CD4-positive, alpha-beta T cell (primary cell): ENCODE measurements around the gene DUSP22. TPM values are rescaled to one million over a fixed set of nuclear protein-coding genes. Genes with fewer than 3 reads are reported as not detected.

ENCODE experiments used
- ATAC-seq: fragments of 200-7000 bp; cut with Tn5 transposase; one replicate; pipeline ENCODE4 v1.10.0; 2022; ENCODE audit warnings: mild to moderate bottlenecking; ENCODE audit not compliant: poor library complexity
- CTCF ChIA-PET: fragments of 350-600 bp; sonication (Branson Sonifier 250); formaldehyde crosslinking; loops from one replicate; lab custom pipeline; 2021; ENCODE audit warnings: antibody characterized with exemption, inconsistent platforms; lab: Charles Lee
- POLR2A ChIA-PET: fragments of 350-600 bp; sonication (Branson Sonifier 250); formaldehyde crosslinking; loops from one replicate; lab custom pipeline; 2021; ENCODE audit warnings: antibody characterized with exemption, inconsistent platforms; lab: Charles Lee
- DNase-seq, 14 experiments: peaks; one replicate each; pipeline ENCODE4 v3.0.0-alpha.2; 2013 to 2020; ENCODE audit warnings: mixed read lengths in 2 of 14
- H3K27ac ChIP-seq, 2 donors: one replicate each; pipeline versions ENCODE4 v1.5.1 to v1.7.0; 2013; ENCODE audit warnings: low read length in 2 of 2, low read depth in 1 of 2, mild to moderate bottlenecking in 1 of 2
- H3K27me3 ChIP-seq, 2 experiments: 1 replicate in 1 of 2; 2 replicates in 1 of 2; pipeline versions ENCODE4 v1.6.1 to v1.7.0; 2013; ENCODE audit warnings: low read length in 2 of 2, control low read depth in 1 of 2, mild to moderate bottlenecking in 1 of 2, moderate library complexity in 1 of 2; ENCODE audit not compliant: insufficient read depth in 2 of 2, control insufficient read depth in 1 of 2
- H3K36me3 ChIP-seq: one replicate; pipeline ENCODE4 v1.6.1; 2013; ENCODE audit warnings: low read length, control low read depth; ENCODE audit not compliant: insufficient read depth
- H3K4me1 ChIP-seq: one replicate; pipeline ENCODE4 v1.6.1; 2013; ENCODE audit warnings: low read length, control low read depth; ENCODE audit not compliant: insufficient read depth
- H3K4me3 ChIP-seq: one replicate; pipeline ENCODE4 v1.5.1; 2013; ENCODE audit warnings: mild to moderate bottlenecking, low read length, moderate library complexity
- H3K9me3 ChIP-seq, 2 experiments: 1 replicate in 1 of 2; 2 replicates in 1 of 2; pipeline versions ENCODE4 v1.6.1 to v1.7.0; 2013; ENCODE audit warnings: low read length in 2 of 2, mild to moderate bottlenecking in 2 of 2, control low read depth in 1 of 2, moderate library complexity in 1 of 2; ENCODE audit not compliant: control insufficient read depth in 1 of 2, insufficient read depth in 1 of 2
- H3K27ac Mint-ChIP-seq: one replicate; pipeline ENCODE4 v1.8.0; 2020; ENCODE audit warnings: mixed read lengths
- H3K27me3 Mint-ChIP-seq: one replicate; pipeline ENCODE4 v1.8.0; 2021; ENCODE audit warnings: mixed read lengths
- H3K36me3 Mint-ChIP-seq: one replicate; pipeline ENCODE4 v1.8.0; 2021; ENCODE audit warnings: low read depth, mixed read lengths
- H3K4me1 Mint-ChIP-seq: one replicate; pipeline ENCODE4 v1.8.0; 2021; ENCODE audit warnings: low read depth, mixed read lengths
- H3K4me3 Mint-ChIP-seq: one replicate; pipeline ENCODE4 v1.8.0; 2020; ENCODE audit warnings: mild to moderate bottlenecking, mixed read lengths
- H3K9me3 Mint-ChIP-seq: one replicate; pipeline ENCODE4 v1.8.0; 2020; ENCODE audit warnings: mixed read lengths
- CTCF ChIP-seq: fragments of 200-600 bp; IDR thresholded peaks from one replicate; pipeline ENCODE4 v1.8.0; 2022; ENCODE audit warnings: antibody characterized with exemption, mild to moderate bottlenecking
- intact Hi-C, 2 experiments: fragments of 100-400 bp; cut with DNase I in 1 of 2; cut with micrococcal nuclease in 1 of 2; formaldehyde crosslinking; loops; one replicate each; pipeline versions ENCODE4 v1.15.1 to v1.9.0; 2023 to 2025; cut with DNase I, micrococcal nuclease
- total RNA-seq, 174 experiments: library from RNA in 2 of 174; stranded (reverse) in 2 of 174; gene quantifications; one replicate each; pipeline ENCODE4 v1.2.3 and lab custom pipeline; 2021 to 2026

The DUSP22 gene
- total RNA-seq, 2 experiments from 2014 or later = 25.4 to 26.3 TPM

GRCh38 chr6:281469-282103 is 10.7 kb upstream of the DUSP22 start:
- Histone ChIP-seq H3K4me3 (no peak overlapping the region), H3K36me3 (no peaks in the 10 kb centered on the region), H3K4me1 (peaks cover 3% of the 10 kb centered on the region), H3K27me3 (no peaks in the 10 kb centered on the region), H3K27ac (no peak overlapping the region), H3K9me3 (no peaks in the 10 kb centered on the region)
- no peaks in the 10 kb centered on the region for H3K36me3 Mint-ChIP-seq
- H3K27ac Mint-ChIP-seq = no peak overlapping the region
- peaks cover 21% of the 10 kb centered on the region for H3K4me1 Mint-ChIP-seq
- TF ChIP-seq CTCF = no peak
- DNase-seq = no peak
- H3K27me3 Mint-ChIP-seq = no peaks in the 10 kb centered on the region
- POLR2A ChIA-PET = no interaction called here
- CTCF ChIA-PET = no interaction called here
- no peak overlapping the region for H3K4me3 Mint-ChIP-seq
- H3K9me3 Mint-ChIP-seq = peaks cover 2% of the 10 kb centered on the region
- intact Hi-C loops = no loop called here
- ATAC-seq = no peak

DNA sequence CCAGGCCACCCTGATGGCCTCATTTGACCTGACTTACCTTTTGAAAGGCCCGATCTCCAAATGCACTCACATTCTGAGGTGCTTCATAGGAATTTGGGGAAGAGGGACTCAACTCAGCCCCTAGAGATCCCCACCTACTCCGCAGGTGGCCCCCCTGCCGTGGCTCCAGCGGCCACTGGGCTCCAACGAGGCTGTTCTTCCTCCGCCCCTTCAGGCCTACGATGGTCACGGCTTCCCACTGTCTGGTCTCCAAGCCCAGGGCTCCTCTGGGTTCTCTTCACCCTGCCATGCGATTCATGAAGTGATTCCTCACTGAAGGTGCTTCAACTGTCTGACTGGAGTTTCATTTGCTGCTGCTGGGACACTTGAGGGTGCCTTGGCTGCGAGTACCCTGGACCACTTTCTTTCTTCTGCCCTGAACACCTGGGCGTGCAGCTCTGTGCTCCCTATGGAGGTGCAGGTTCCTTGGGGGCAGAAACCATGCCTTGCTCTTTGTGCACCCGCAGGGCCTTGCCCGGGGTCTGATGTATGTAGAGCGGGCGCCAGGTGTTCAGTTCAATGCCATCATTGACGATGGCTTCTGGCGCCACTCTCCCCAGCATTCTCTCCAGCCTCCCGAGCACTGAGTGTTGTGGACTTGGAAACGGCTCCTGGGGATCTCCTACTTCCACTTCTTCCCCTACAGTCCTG is 10.0 kb upstream of the DUSP22 start:
- H3K9me3 Mint-ChIP-seq = peaks cover 2% of the 10 kb centered on the region
- no peak overlapping the region for H3K27ac ChIP-seq
- intact Hi-C loops = no loop called here

GRCh38 chr6:282867-283416 is 9.3 kb upstream of the DUSP22 start:
- no peak overlapping the region for H3K4me3 Mint-ChIP-seq
- H3K27me3 Mint-ChIP-seq = no peaks in the 10 kb centered on the region
- ATAC-seq (no peak), DNase-seq (no peak)
- H3K4me1 ChIP-seq = peaks cover 3% of the 10 kb centered on the region
- POLR2A ChIA-PET = no interaction called here
- no peaks in the 10 kb centered on the region for H3K36me3 Mint-ChIP-seq
- no peaks in the 10 kb centered on the region for H3K9me3 ChIP-seq
- H3K36me3 ChIP-seq = no peaks in the 10 kb centered on the region
- intact Hi-C loops = no loop called here
- H3K27ac ChIP-seq = no peak overlapping the region
- H3K27ac Mint-ChIP-seq = no peak overlapping the region
- CTCF ChIA-PET = no interaction called here
- H3K4me3 ChIP-seq = no peak overlapping the region
- H3K27me3 ChIP-seq = no peaks in the 10 kb centered on the region
- H3K9me3 Mint-ChIP-seq = peaks cover 2% of the 10 kb centered on the region
- peaks cover 25% of the 10 kb centered on the region for H3K4me1 Mint-ChIP-seq
- TF ChIP-seq CTCF = no peak

More for the DNA sequence above, 10.0 kb upstream of the DUSP22 start:
- ATAC-seq (no peak), DNase-seq (no peak)
- ChIA-PET CTCF (no interaction called here), POLR2A (no interaction called here)
- Mint-ChIP-seq H3K27me3 (no peaks in the 10 kb centered on the region), H3K4me3 (no peak overlapping the region), H3K27ac (no peak overlapping the region), H3K36me3 (no peaks in the 10 kb centered on the region), H3K4me1 (peaks cover 25% of the 10 kb centered on the region)
- H3K4me3 ChIP-seq = no peak overlapping the region
- no peak for TF ChIP-seq CTCF
- no peaks in the 10 kb centered on the region for H3K27me3 ChIP-seq
- H3K4me1 ChIP-seq = peaks cover 3% of the 10 kb centered on the region
- no peaks in the 10 kb centered on the region for H3K36me3 ChIP-seq
- H3K9me3 ChIP-seq = no peaks in the 10 kb centered on the region
